ENCODE results near the gene FKBP1A.
A peak's percentile ranks its signal among the peaks of the same experiment; 100 is the strongest.
"Not testable (repeated sequence)": the region's sequence is repeated elsewhere in the genome, so short reads cannot be mapped to it uniquely, and the experiment has no call there.

The FKBP1A gene

DNA sequence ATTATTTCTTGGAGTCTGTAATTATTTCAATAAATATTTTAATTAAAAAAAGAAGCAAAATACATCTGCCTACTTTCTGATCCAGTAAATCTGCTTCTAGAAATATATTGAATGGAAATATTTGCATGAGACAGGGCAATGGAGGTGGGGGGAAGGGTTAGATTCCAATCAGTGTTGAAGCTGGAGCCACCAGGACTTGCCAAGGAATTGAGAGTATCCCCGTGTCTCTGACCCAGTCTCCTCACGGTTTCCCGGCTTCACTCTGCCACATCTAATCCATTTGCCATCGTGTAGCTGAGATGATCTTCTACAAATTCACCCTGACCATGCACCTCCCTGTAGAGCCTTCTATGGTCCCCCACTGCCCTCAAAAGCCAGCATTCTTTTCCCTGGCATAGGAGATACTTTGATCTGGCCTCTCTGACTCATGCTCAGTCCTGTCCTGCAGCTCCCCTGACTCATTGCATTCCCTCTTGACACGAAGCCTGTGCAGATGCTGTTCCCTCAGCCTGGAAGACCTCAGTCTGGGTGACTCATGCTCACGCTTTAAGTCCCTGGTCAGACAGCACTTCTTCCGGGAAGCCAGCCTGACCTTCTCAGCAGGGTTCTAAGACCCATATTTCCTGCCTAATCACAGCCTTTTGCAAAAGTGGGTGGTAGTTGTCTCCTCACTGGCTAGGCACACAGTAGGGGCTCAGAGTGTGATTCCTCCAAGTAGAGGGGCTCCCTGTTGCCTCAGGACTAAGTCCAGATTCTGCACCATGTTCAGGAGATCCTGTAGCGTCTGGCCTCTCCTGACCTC, 23.0 kb upstream of the FKBP1A start:
- DNase-seq, result peak; percentile 56

GRCh38 chr20:1414982-1415381, 22.1 kb upstream of the FKBP1A start:
- no peak for DNase-seq

DNA sequence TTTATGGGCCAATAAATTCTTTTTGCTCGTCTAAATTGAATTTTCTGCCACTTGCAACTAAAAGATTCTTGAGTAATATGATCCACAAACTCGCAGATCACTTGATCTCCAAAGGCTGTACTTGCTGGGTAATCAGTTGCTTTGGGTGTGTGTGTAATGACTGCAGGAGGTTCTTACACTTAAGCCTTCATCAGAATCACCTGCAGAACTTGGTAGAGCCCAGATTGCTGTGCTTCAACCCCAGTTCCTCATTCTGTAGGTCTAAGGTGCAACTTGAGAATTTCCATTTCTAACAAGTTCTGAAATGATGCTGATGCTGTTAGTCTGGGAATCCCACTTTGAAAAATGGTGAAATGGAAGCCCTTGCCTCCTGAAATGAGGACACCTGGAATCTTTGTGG, 12.9 kb upstream of the FKBP1A start:
- no peak for DNase-seq

DNA sequence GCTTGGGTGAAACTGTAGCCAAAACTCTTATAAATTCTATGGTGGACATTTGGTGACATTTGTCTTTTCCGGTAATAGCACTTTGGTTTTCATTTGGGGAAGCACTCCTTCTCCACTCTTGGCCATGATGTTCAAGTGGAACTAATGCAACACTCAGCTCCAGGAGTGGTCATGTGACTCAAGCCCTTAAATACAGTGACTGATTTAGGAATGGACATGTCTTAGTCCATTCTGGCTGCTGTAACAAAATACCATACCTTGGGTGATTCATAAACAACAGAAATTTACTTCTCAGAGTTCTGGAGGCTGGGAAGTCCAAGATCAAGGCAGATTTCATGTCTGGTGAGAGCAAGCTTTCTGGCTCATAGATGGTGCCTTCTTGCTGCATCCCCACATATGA, 10.8 kb upstream of the FKBP1A start:
- DNase-seq, result no peak

GRCh38 chr20:1402149-1402548, 9.3 kb upstream of the FKBP1A start:
- no peak for DNase-seq

DNA sequence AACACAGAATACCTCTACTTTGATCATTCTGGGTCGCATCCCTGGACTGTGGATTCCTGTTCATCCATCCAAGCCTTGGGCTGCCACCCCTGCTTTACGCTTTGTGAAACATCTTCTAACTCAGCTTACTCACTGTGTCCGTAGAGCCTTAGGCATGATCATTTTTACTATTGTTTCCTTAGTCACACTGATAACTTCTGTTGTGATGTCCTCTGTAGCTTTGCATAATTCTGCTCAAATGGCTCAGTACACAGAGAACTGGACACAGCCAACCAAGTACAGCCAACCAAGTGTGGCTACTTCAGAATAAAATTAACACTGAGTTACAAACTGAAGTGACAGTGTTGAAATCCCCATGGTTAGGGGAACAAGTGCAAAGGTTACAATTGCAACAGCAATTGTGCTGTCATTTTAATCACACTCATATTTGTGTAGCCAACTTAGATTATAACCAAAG, 8.6 kb upstream of the FKBP1A start:
- DNase-seq, result no peak

- not testable (repeated sequence) for DNase-seq
Observed at GRCh38 chr20:1399678-1400366, 7.0 kb upstream of the FKBP1A start.

- DNase-seq, result not testable (repeated sequence)
Observed at GRCh38 chr20:1398185-1398584, 5.3 kb upstream of the FKBP1A start.

- DNase-seq, result no peak
Observed at GRCh38 chr20:1397710-1398109, 4.9 kb upstream of the FKBP1A start.

- DNase-seq, result no peak
Observed at GRCh38 chr20:1396702-1397101, 3.8 kb upstream of the FKBP1A start.

DNA sequence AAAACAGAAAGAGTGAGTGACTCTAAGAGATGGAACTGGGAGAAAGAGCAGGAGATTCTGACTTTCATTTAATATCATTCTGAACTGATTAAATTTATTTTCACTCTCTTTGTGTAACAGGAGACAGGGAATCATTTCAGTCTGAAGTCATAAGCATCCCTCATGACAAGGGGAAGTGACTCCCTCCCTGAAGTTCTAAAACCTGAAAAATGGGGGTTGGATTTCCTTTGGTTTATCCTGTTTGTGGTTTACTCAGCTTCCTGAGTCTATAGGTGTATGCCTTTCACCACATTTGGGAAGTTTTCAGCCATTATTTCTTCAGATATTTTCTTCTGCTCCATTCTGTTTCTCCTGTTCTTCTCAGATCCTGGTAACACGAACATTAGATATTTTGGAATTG, 3.4 kb upstream of the FKBP1A start:
- DNase-seq, result no peak

DNA sequence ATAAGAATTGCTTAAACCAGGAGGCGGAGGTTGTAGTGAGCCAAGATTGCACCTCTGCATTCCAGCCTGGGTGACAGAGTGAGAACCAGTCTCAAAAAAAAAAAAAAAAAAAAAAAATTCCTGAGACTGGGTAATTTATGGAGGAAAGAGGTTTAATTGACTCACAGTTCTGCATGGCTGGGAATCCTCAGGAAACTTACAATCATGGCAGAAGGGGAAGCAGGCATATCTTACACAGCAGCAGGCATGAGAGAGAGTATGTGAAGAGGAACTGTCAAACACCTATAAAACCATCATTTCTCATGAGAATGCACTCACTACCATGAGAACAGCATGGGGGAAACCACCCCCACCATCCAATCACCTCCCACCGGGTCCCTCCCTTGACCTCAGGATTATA, 1.8 kb upstream of the FKBP1A start:
- no peak for DNase-seq

DNA sequence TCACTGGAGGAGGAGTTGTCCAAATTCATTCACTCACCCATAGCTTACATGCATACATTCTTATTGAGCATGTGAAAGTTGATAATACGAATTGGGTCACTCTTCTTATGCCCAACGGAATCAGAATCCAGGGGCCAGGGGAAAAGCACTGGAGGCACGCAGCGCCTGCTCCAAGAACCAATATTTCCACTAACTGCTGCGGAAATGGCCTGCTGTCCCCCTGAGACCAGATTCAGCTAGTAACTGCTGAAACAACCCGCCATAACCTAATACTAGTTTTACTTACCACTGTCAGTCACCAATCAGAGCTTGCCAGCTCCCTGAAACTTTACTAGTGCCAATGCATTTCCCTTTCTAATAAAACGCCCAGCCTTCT, 641 bp upstream of the FKBP1A start:
- DNase-seq, result no peak

DNA sequence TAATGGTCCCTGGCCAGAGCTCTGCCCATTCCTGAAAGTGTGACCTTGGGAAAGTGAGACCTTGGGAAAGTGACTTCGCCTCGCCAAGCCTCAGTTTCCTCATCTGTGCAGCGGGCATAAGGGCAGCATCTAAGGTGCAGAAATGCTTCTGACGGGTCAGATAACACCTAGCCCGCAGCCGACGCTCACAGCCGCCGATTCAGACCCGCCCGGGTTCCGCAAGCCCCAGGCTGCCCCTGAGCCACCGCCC, 486 bp downstream of the FKBP1A start:
- no peak for DNase-seq

DNA sequence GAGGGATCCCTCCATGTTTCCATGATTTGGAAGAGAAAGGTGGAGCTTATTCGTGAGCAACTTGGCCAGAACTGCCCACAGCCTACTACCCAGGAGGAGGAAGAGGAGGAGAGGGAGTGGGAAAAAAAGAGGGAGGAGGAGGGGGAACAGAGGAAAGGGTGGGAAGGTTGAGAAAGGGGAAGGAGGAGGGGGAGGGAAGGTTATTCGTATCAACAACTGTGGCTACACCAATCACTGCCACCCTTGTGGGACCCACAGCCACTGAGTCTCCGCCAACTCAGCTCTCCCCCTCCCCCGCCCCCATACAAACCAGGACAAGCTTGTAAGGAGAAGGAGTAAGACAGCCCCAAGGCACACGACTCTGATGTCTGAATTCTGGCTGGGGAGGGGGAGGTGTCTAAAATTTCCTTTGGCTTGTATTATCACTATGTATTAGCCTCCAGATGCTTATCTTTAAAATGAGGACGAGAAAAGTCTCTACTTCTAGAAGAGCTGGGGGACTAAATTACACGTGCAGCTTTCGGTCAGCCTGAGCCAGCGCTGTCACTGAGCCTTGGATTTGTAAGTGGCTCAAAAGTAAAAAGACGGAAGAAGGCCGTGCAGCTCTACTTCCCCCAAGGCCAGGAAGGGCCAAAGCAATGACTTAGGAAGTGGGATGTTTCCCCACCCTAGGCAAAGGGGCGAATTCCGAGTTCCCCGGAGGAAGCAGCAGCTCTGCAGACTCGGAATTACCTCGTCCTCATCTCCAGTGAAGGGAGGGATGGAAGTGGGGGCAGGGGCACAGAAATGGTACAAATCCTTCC, 1.0 kb downstream of the FKBP1A start:
- peak; percentile 52 for DNase-seq

DNA sequence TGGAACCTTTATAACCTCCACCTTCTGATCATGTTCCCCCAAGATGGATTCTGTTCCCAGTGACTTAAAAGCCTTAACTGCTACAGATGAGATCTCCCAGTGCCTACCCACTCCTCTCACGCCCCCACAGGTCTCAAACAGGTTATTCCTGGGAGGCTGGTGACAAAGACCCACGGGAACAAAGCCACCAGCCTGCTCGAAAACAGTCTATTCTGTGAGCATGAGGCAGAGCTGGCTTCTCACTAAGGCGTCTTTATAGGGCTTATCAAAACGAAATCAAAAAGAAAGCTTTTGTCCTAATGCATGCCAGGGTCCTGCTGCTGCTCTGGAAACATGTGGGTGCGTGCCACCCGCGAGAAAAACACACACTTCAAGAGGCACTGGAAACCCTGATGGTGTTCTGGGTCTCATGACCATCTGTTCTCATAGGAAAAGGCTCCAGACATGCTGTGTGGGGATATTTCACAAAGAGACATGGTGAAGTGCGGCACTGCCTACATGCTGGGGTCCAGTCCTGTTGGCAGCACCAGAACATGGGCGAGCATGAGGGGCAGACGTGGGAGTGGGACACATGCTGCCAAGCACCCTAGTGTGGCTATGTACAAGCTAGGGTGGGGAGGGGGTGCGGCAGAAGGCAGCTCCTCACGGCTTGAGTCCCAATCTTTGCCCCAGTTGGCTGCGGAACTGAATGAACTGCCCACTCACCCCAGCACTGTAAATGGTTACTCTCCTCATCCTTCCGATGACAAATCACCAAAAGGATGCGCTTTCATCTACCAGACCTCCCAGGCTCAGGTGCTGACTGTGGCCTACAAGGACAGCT, 2.1 kb downstream of the FKBP1A start:
- DNase-seq, result peak; percentile 34

GRCh38 chr20:1389703-1390580, 2.9 kb downstream of the FKBP1A start:
- DNase-seq, result no peak

- peak; percentile 54 for DNase-seq
Observed at GRCh38 chr20:1388741-1389483, 3.9 kb downstream of the FKBP1A start.

DNA sequence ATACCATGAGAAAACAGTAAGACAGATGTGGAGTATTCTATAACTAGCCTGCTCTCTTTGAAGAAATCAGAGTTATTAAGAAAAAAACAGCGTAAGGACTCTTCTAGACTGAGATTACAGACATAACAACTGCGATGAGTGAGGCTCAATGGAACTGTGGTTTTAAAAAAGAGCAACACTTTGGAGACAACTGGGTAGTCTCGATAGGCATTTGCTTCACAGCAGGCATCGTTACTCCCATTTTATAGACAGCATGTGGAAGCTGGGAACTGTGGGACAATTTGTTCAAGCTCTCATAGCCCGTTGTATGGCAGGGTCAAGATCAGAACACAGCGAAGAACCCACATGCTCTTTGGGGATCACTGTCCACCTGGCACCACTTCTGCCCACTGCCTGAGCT, 4.6 kb downstream of the FKBP1A start:
- DNase-seq, result no peak

DNA sequence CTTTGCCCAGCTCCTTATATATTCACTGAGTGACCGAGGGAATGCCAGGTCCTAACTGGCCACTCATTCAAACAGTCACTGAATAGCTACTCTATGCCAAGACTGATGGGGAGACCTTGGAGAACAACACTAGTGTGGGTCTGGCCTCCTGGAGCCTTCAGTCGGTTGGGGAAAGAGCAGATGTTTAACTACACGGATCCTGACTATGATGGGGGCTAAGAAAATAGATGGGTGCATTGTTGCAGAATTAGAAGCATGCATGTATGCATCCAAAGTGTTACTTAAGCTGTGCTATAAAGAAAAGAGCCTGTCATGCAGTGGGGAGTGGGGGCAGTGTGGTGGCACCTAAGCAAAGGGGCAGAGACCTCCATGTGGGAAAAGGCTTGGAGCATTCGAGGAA, 6.5 kb downstream of the FKBP1A start:
- DNase-seq, result no peak

Data from activated CD4-positive, alpha-beta T cell treated with anti-CD3 and anti-CD28 coated beads, Interleukin-2, Interleukin-6, amounts not matched to agents 100 ng/mL and 50 ng/mL, durations not matched to agents 16 hours and 8 hours (primary cell).